HG03378 (cell line): ENCODE data around the gene PHACTR3.

Experiments
- ATAC-seq: cut with Tn5 transposase; IDR thresholded peaks from one replicate; pipeline ENCODE4 v1.9.1; 2021; ENCODE audit warnings: mild to moderate bottlenecking, moderate library complexity; ENCODE audit not compliant: unreplicated experiment

Gene PHACTR3

DNA sequence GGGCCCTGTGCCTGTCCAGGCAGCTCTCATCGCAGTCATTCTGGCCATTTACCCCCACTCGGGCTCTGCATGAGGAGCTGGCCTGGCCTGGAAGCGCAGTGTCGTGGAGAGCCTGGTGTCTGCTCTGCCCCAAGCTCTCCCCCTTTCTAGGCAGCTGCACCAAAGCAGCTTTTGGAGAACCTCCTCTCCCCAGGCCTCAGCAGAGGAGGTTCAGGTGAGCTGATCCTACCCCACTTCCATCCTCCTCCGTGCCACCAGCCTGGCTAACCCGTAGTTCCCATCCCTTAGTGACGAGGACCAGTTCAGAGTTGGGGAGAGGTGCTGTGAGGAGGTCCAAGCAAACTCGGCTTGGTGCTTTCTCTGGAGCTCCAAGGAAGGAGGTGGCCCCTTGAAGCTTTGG is 30.5 kb upstream of the PHACTR3 start:
- no peak for ATAC-seq

DNA sequence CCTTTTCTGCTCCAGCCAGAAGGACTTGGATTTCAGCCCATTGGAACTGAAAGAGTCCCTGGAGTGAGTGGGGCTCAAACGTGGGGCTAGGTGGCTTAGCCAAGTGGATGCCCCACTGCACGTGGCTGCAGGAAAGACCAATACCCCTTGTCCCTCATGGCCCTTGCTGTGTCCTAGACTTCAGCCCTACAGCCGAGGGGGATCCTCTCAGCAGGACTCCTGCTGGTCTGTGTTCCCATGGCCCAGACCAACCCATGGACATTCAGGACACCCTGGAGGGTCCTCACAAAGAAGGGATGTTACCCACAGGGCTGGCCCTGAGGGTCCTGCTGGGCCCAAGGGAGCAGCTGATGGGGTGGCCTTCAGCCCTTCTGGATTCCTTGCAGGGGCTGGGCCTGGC is 30.0 kb upstream of the PHACTR3 start:
- ATAC-seq: no peak

DNA sequence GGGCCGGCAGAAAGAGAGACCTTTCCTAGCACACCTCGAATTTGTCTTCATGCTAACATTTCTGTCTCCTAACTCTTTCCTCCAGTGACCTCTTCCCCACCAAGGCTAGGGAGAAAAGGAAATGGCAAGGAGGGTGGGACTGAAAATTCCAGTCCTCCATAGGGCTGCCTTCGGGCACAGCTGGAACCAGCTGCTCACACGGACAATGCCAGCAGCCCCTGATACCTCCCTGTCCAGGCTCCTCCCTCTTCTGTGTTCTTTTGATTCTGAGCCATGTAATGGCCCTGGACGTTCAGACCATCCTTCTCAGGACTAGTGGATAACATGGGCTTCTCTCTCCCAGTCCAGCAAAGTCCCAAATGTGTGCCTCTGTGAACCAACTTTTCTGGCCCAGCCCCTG is 29.1 kb upstream of the PHACTR3 start:
- no peak for ATAC-seq

DNA sequence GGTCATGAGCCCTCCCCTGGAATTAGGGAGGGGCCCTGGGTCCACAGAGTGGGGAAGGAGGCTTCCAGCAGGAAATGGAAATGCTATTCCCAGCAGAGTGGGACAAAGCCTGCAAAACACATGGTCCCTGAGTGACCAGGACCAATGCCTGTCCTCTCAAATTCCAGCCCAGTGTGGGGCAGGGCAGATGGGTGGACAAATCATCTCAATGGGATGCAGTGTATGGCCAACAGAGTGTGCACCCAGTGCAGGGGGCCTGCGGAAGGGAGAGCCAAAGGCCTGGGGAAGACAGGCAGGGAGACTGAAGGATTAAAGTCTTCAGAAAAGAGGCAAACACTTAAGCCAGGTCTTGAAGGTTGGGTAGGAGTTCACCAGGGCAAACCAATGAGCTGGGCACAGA is 28.7 kb upstream of the PHACTR3 start:
- ATAC-seq: no peak

DNA sequence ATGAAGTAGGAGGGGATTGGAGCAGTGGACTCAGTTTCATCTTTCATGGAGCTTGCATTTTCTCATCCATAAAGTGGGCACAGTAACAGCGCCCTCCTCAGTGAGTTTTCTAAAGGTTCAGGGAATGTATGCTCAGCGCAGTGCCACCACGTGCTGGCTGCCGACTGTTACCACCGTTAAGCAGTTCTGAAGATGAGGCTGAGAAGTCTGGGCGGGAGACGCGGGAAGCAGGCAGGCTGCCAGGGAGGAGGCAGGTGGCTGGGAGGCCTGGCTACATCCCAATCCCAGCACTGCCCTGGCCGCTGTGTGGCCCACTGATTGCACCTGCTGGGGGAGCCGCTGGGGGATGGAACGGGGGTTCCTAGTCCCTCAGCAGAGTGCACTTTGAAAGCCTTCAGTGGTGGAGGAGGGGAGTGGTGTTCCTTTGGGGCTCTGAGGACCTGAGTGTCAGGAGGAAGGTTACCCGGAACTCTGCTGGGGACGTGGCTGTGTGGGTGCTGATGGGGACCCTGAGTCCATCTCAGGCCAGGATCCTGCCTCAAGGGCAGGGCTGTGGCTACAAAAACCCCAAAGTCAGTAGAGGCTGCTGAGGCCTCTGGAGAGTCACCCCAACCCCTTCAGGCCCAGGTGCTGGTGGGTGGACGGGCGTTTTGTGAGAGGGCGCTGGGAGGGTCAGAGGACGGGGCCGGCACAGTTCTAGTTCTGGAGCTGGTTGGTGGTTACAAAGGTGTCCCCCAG is 28.0 kb upstream of the PHACTR3 start:
- ATAC-seq: no peak

DNA sequence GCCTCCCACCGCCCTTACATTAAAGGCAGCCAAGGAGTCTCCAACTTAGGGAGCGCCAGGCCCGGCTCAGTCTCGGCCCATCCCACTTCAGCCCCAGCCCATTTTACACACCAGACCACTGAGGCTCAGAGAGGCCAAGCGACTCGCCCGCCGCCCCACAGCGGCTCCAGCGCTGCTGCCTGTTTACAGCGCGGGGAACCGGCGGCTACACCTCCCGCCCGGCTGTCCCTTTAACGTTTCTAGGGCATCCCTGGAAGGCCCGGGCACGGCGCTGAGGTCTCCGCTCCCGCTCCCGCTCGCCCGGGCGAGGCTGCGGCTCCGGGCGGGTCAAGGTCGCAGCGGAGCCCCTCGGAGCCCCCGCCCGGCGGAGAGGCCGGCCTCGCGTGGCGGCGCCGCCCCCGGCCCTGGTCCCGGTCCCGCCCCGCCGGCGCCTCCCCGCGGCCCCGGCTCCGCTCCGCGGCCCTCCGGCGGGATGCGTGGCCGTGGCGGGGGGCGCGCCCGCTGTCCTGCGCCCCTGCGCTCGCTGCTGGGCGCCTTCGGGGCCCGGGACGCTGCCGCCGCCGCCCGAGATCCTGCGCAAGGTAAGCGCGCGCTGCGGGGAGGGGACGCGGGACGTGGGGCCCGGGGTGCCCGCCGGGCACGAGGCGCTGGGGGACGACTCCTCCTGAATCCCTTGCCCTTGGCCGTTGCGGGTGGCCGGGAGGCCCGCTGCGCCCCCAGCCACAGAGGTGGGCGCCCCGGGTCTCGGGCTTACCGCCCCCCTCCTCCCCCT is 27.1 kb upstream of the PHACTR3 start:
- no peak for ATAC-seq

DNA sequence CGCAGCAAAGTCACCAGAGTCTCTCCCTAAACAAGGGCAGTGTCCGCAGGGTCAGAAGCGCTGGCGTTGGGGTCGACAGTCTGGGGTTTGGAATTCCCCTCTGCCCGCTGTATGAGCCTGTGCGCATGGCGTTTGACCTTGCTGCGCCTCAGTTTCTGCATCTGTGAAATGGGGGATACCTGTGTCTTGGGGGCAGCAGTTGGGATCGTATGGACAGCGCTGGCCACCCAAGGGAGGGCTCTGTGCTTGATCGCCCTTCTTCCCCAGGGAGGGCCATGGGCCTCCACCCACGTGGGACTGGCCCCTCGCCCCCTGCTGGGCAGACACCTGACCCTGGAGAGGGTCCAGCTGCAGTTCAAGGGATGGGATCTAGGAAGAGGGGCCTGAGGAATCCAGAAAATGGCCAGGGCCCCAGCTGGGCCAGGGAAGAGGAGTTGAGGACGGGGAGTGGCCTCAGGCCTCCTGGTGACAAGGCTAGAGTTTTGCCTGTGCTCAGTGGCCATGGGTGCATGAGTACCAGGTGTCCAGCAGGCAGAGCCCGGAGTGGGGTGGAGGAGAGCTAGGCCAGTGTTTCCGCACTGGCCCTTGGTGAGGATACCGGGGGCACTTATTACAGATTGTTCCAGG is 26.4 kb upstream of the PHACTR3 start:
- ATAC-seq: no peak

DNA sequence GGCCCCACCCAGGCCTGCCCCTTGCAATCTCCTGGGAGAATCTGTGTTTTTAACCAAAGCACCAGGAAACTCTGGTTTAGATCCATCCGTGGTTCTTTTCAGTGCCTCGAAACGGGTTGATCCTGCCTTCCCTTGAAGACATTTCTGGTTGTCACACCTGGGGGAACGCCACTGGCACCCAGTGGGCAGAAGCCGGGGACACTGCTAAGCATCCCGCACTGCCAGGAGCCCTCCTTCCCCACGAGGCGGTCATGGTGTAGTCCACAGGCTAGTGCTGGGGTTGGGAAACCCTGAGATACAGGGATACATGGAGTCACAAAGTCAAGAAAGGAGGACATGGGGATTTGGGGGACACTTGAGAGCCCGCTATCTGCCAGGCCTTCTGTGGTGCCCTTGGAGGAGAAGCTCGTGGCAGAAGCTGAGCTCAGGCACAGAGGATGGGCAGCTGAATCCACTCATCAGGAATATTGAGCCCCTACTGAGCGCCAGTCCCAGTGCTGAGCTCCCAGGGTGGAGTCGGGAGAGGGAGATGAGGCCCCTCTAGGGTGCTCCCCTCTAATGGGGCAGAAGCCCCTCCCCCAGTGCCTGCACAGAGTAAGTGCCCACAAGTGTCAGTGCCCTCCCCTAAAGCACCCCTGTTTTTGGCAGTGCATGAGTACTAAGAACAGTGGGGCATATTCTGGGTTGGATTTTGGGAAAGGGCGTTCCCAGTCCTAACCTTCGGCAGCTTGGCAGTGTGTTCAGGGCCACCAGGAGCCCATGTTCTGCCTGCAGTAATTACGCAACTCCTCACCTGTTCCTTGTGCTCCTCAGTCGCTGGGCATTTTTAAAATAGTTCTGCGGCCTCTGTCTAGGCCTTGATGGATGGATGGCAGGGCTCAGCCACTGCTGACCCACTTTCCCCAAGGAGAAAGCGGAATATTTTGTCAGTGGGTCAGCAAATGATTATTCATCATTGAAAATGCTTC is 25.6 kb upstream of the PHACTR3 start:
- no peak for ATAC-seq

DNA sequence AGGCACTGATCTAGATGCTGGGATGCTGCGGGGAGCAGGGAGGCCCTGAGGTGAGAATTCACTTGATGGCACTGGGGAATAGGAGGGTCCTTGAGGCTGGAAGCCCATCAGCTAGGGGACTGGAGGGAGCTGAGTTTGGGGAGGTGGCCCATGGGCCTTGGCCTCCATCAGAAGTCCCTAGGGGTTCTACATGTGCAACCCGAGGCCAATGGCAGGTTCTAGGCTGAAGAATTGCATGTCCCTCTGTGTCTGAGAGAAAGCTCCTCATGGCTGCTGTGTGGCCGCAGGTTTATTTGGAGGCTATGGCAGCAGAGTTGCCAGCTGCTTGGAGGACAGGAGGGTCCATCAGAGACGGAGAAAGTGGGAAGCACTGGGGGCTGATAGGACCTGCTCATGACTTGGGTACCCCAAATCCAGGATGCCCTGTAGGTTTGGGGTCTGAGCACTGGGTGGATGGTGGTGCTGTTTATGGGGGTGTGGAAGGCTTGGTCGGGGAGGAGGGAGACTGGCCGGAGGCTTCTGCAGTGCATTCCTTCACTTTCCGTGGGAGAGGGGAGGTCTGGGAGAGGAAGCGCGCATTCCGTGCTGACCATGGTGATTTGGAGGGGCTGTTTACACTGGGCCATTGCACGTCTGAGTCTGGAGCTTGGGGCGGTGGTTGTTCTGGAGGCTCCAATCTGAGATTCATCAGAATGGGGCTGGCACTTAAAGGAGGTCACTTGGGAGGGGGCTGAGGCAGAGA is 24.8 kb upstream of the PHACTR3 start:
- no peak for ATAC-seq

DNA sequence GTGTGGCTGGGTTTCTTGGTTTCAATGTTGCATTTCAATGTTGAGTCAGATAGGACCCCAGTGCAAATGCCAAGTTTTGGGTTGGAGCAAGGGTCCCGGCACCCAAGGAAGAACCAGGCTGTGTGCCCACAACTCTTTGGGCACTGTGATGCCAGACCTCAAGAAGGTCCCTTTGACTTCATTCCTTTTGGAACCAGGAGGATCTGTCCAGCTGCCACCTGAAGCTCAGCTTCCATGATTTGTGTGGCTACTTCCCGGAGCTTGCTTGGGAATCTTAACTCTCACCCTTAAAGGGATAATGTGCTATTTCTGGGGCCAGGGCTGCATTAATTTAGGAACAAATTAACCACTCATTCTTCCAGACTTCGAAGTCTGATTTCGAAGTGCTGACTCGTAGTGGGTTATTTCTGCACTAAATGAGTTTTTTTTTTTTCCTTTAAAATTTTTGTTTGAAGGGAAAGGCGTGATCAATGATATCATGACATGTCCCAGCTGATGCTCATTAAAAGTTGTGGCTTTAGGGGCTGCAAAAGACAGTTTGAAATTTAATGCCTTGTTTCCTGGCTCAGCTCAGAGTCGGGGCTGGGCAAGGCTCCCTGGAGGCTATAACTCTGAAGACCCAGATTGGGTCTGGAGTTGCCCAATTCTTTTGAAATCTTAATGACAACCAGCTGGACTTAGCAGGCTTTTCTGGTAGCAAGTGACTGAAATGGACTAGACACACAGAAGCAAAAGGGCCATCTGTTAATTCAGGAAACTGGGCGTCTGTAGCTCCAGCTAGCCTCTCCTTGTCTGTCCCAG is 24.0 kb upstream of the PHACTR3 start:
- ATAC-seq: no peak

DNA sequence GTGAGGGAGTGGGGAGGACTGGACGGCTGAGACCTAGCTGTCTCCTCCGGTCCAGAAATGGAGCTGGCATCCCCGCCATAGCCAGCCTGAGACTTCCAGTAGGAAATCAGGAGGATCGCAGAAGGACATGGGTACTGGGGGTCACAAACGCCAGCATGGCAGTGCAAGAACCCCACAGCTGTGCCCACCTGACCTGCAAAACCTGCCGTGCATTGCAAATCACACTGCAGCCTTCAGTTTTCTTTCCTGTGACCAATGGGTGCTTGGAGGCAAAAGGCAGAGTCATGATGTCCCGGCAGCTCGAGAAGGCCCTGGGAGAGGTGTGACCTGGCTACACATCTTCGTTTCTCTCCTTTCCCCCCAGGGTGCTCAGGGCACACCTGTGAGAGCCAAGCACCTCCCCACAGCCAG is 23.3 kb upstream of the PHACTR3 start:
- no peak for ATAC-seq

DNA sequence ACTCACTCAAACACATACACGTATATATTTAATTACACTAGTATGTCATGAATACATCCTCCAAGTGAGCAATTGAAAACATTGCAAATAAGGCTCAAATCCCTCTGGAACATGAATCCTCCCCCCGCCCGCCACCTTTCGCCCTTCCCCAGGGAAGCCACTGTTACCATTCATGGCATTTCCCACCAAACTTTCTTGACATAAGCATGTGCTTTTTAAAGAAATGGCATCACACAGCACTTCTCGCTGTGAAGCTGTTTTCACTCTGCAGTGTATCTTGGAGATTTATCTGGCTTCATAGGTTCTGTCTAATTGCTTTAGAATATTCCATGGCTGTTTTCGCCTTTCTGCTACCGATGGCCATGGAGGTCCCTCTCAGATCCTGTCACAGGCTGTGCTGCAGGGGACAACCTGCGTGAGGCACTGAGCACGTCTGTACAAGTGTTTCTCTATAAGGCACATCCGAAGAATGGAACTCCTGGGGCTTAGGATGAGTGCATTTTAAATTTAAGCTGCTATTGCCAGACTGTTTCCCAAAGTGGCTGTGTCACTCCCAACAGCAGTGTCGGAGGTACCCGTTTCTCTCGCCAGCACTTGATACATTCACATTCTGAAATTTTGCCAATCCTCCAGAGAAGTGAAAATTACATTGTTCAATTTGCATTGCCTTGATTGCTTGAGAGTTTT is 22.2 kb upstream of the PHACTR3 start:
- ATAC-seq: no peak

DNA sequence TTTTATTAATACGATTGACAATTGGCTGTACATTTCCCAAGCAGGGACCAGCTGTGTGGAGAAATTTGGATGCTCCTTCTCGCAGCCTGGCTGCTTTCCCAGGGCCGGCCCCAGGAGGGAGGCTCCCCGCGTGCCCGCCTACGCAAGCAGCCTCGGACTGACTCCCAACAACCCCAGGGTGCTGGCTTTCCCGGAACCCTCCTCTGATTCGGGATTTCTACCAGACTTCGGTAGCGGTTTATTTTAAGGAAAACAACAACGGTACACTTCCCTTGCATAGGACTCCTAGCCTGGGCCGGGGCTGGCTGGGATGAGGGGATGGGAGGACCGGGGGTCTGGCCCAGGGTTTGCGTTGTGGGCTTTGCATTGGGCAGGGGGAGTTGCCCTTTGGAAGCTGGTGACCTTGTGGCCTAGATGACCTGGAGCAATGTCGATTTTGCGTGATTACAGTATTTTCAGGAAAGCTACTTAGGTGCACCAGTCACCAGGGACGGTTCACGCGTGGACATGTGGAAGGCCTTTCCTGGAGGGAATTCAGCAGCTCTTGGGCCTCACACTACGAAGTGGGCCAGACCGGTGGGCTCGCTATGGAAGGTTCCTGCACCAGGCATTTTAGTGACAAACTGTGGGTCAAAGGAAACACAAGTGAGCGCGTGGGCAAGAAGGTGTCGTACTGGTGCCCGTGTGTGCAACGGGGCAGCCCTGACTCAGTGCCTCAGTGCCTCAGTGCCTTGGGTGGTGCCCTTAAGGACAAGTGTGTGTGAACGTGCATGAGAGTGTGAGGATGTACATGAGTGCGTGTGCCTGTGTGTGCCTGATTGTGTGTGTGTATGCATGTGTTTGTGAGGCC is 20.7 kb upstream of the PHACTR3 start:
- no peak for ATAC-seq

DNA sequence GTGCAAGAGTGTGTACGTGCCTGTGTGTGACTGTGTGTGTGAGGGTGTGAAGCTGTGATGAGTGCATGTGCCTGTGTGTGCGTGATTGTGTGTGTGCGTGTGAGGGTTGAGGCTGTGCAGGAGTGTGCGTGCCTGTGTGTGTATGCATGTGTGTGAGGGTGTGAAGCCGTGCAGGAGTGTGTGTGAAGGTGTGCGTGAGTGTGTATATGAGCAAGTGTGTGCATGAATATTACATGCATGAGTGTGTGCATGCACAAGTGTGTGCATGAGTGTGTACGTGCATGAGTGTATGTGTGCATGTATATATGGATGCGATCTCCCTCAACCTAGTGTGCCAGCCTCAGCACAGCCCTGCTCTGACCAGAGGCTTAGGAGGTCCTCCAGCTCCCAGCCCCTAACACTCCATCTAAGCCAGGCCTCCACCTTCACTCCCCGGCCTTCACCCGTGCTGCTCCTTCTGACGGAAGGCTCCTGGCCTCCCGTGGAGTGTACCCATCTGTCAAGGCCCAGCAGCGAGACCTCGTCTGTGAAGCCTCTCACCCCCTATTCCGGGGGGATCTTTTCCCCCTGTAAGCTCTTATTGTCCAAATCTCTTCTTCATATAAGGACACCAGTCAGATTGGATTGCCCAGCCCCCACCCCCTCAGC is 19.9 kb upstream of the PHACTR3 start:
- ATAC-seq: no peak

DNA sequence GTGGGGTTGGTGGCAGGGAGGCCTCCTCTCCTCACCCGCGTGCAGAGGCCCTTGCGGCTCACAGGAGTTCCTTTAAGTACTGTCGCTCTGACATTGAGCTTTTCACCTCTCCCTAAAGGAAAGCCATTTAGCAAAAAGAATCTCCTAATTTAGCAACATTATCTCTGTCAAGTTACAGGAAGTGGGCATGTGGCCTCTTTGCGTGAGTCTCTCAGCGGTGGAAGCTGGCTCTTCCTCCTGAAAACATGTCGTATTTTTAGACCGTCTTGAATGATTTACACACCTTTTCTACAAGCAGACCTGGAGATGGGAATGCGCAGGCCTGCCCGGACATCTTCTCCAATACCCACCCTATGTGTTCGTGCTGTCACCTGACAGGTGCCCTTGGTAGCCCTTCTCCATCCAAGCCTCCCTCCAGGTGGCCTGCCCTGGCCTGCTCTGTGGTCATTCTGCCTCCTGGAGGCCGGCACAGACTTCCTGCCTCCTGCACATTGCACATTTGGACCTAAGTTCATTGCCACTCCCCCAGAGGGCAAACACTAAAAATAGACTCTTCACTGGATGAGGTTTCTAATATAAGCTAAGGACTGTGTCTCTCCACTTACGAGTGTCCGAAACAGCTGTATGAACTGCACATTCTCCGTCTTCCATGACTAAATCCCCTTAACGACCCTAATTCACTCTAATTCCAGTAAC is 18.5 kb upstream of the PHACTR3 start:
- ATAC-seq: no peak

DNA sequence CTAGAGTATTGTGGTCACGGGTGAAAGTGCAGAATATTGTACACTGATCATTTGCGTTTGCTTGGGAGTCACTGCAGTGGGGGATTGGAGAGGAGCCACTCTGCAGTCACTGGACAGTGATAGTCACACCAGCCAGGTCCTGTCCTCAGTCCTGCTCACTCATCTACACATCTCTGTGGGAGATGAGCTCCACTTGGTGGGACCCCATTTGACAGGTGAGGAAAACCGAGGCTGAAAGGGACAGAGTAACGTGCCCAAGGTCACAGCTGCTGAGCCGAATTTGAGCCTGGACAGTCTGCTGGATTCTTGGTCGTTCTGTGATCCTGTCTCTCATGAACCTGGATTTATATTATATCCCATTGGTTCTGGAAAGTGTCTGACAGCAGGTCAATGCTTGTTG is 17.7 kb upstream of the PHACTR3 start:
- no peak for ATAC-seq

DNA sequence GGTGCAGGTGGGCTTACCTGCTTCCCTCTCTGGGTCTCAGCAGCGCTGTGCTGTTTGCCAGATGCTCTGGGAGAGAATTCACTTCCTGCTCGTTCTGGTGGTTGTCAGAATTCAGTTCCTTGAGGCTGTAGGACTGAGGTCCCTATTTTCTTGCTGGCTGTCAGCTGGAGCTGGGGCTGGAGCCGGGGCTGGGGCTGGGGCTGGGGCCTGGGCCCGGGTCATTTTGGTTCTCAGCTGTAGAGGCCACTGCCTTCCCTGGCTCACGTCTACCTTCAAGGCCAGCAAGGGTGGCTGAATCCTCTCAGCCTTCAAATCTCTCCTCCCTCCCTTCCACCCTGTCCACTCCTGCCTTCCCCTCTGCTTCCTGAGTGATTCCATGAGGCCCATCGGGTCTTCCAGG is 16.8 kb upstream of the PHACTR3 start:
- no peak for ATAC-seq
